PC-3 (cell line): ENCODE data around the gene ADAM19. TPM values are rescaled to one million over a fixed set of nuclear protein-coding genes. Genes with fewer than 3 reads are reported as not detected.

Source experiments
- ATAC-seq: fragments of 200-7000 bp; cut with Tn5 transposase; 2 replicates; pipeline ENCODE4 v1.9.1; 2020; ENCODE audit warnings: mild to moderate bottlenecking, moderate library complexity
- BruUV-seq: library from RNA; stranded (reverse); fragments of 400-500 nt; replicated peaks from 2 replicates; lab custom pipeline; 2021; lab: Mats Ljungman, UMichigan
- CTCF ChIA-PET: fragments of 300-600 bp; sonication (Branson Sonifier 250); formaldehyde crosslinking; loops from one replicate; lab custom pipeline; 2022; ENCODE audit warnings: antibody characterized with exemption; lab: Charles Lee
- POLR2A ChIA-PET: fragments of 300-600 bp; sonication (Branson Sonifier 250); formaldehyde crosslinking; loops from one replicate; lab custom pipeline; 2022; ENCODE audit warnings: antibody characterized with exemption; ENCODE audit not compliant: unreplicated experiment; lab: Charles Lee
- DNase-seq: peaks from one replicate; pipeline ENCODE4 v3.0.0-alpha.2; 2015
- H2AFZ ChIP-seq: fragments of 300-600 bp; sonication (generic); 2 replicates; pipeline ENCODE4 v1.6.0; 2016; ENCODE audit warnings: antibody characterized with exemption, low read length
- H3F3A ChIP-seq: fragments of 300-600 bp; sonication (generic); one replicate; pipeline ENCODE4 v1.6.0; 2017; ENCODE audit warnings: antibody characterized with exemption, low read length, control low read depth, mild to moderate bottlenecking; ENCODE audit not compliant: unreplicated experiment
- H3K27ac ChIP-seq: fragments of 300-600 bp; sonication (generic); 2 replicates; pipeline ENCODE4 v1.5.1; 2016; ENCODE audit warnings: mild to moderate bottlenecking, low read length
- H3K27me3 ChIP-seq: fragments of 300-600 bp; sonication (generic); 2 replicates; pipeline ENCODE4 v1.6.1; 2016; ENCODE audit warnings: low read length, mixed read lengths
- H3K36me3 ChIP-seq: fragments of 300-600 bp; sonication (generic); 2 replicates; pipeline ENCODE4 v1.6.1; 2016; ENCODE audit warnings: low read depth, mixed run types, low read length, mixed read lengths
- H3K4me1 ChIP-seq: fragments of 300-600 bp; sonication (generic); 2 replicates; pipeline ENCODE4 v1.5.1; 2016; ENCODE audit warnings: low read length; ENCODE audit not compliant: insufficient read depth
- H3K4me2 ChIP-seq: fragments of 300-600 bp; sonication (generic); 2 replicates; pipeline ENCODE4 v1.6.0; 2016; ENCODE audit warnings: low read length
- H3K4me3 ChIP-seq: fragments of 300-600 bp; sonication (generic); 2 replicates; pipeline ENCODE4 v1.5.1; 2016; ENCODE audit warnings: mild to moderate bottlenecking, low read length, mixed read lengths
- H3K79me2 ChIP-seq: fragments of 300-600 bp; sonication (generic); 2 replicates; pipeline ENCODE4 v1.6.1; 2017; ENCODE audit warnings: low read length, mixed read lengths
- H3K9ac ChIP-seq: fragments of 300-600 bp; sonication (generic); 2 replicates; pipeline ENCODE4 v1.6.0; 2016; ENCODE audit warnings: mild to moderate bottlenecking, low read length
- H3K9me2 ChIP-seq: fragments of 300-600 bp; sonication (generic); replicated peaks from 2 replicates; pipeline ENCODE4 v1.6.1; 2016; ENCODE audit warnings: mixed run types, low read length, mixed read lengths
- H3K9me3 ChIP-seq: fragments of 300-600 bp; sonication (generic); 2 replicates; pipeline ENCODE4 v1.6.1; 2016; ENCODE audit warnings: low read length, mixed read lengths
- H4K20me1 ChIP-seq: fragments of 300-600 bp; sonication (generic); 2 replicates; pipeline ENCODE4 v1.6.1; 2016; ENCODE audit warnings: low read length, mixed read lengths
- CTCF ChIP-seq: fragments of 300-600 bp; sonication (generic); conservative IDR thresholded peaks from 2 replicates; pipeline ENCODE4 v1.5.1; 2017; ENCODE audit warnings: antibody characterized with exemption, low read depth, mild to moderate bottlenecking, low read length
- EZH2 ChIP-seq: fragments of 300-600 bp; sonication (generic); IDR thresholded peaks from one replicate; pipeline ENCODE4 v1.6.1; 2017; ENCODE audit warnings: antibody characterized with exemption, mild to moderate bottlenecking, low read length; ENCODE audit not compliant: unreplicated experiment
- EZH2phosphoT487 ChIP-seq: fragments of 300-600 bp; sonication (generic); IDR thresholded peaks from 2 replicates; pipeline ENCODE4 v1.6.1; 2018; ENCODE audit warnings: mild to moderate bottlenecking, antibody characterized with exemption, low read length, borderline replicate concordance
- intact Hi-C: fragments of 100-400 bp; cut with micrococcal nuclease; formaldehyde crosslinking; loops from 2 replicates; pipeline ENCODE4 v1.9.0; 2023
- total RNA-seq: library from RNA; depleted of rRNA; stranded (reverse); fragments of >200 nt; gene quantifications from 2 replicates; pipeline ENCODE4 v1.2.3, GENCODE V29; 2014

The ADAM19 gene
- total RNA-seq, 1 experiment from 2014 or later = 115 TPM

- H2AFZ ChIP-seq = no peak overlapping the region
- no peaks in the 10 kb centered on the region for H4K20me1 ChIP-seq
- intact Hi-C loops = no loop called here
- TF ChIP-seq EZH2phosphoT487 (no peak), CTCF (no peak), EZH2 (no peak)
- DNase-seq = no peak
- H3K9me2 ChIP-seq = no peaks in the 10 kb centered on the region
- BruUV-seq = no TSS peak
- no peak for ATAC-seq
- H3K9me3 ChIP-seq = no peaks in the 10 kb centered on the region
- H3K4me1 ChIP-seq = peaks cover 17% of the 10 kb centered on the region; the same call in 1 of the 2 replicates
- H3K36me3 ChIP-seq = no peaks in the 10 kb centered on the region
- H3K9ac ChIP-seq = no peak overlapping the region
- no peaks in the 10 kb centered on the region for H3K27me3 ChIP-seq
- no peak overlapping the region for H3K27ac ChIP-seq
- no peaks in the 10 kb centered on the region for H3F3A ChIP-seq
- H3K4me3 ChIP-seq = no peak overlapping the region
- POLR2A ChIA-PET = no interaction called here
- no peaks in the 10 kb centered on the region for H3K79me2 ChIP-seq
- no peak overlapping the region for H3K4me2 ChIP-seq
- CTCF ChIA-PET = no interaction called here
These were observed 9.1 kb upstream of the ADAM19 start for GRCh38 chr5:157584628-157585027.

DNA sequence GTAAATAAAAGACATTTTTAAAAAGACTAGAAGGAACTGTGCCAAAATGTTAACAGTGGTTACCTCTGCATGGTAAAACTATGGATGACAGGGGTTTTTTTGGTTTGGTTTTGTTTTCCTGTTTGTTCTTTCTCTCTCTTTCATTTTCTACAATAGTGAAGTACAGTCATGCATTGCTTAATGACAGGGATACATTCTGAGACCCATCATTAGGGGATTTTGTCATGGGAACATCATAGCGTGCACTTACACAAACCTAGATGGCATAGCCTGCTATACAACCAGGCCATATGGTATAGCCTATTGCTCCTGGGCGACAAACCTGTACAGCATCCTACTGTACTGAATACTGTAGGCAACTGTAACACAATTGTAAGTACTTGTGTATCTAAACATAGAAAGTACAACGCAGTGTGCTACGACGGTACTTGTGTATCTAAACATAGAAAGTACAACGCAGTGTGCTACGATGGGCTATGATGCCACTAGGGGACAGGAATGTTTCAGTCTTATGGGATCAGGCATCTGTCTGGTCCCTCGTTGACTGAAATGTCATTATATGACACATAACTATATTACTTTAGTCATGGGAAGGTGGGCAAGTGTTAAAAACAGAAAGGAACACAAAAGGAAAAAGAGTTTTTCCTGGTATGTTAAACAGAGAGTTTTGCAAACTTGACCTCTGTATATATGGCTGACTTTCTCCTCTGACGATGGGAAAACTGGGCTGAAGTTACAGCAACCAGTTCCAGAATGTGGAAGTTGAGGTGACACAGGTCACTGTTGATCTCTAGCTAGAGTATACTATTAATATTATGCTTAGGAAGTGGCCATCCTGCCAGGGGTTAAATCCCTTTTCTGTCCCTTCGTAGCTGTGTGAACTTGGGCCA lies 7.4 kb upstream of the ADAM19 start:
- peak; percentile 46; the same call in 1 of the 2 replicates for TF ChIP-seq CTCF
- no peak for TF ChIP-seq EZH2
- Histone ChIP-seq H3K9ac (no peak overlapping the region), H3F3A (no peaks in the 10 kb centered on the region), H3K36me3 (no peaks in the 10 kb centered on the region), H2AFZ (no peak overlapping the region), H3K9me2 (no peaks in the 10 kb centered on the region), H3K4me3 (no peak overlapping the region), H3K4me1 (peaks cover 17% of the 10 kb centered on the region; the same call in 1 of the 2 replicates), H3K27me3 (no peaks in the 10 kb centered on the region), H3K9me3 (no peaks in the 10 kb centered on the region), H3K27ac (no peak overlapping the region), H3K4me2 (no peak overlapping the region), H4K20me1 (no peaks in the 10 kb centered on the region), H3K79me2 (no peaks in the 10 kb centered on the region)
- intact Hi-C loops = no loop called here
- ChIA-PET POLR2A (no interaction called here), CTCF (no interaction called here)
- DNase-seq (no peak), ATAC-seq (peak; percentile 66)
- BruUV-seq = no TSS peak

DNA sequence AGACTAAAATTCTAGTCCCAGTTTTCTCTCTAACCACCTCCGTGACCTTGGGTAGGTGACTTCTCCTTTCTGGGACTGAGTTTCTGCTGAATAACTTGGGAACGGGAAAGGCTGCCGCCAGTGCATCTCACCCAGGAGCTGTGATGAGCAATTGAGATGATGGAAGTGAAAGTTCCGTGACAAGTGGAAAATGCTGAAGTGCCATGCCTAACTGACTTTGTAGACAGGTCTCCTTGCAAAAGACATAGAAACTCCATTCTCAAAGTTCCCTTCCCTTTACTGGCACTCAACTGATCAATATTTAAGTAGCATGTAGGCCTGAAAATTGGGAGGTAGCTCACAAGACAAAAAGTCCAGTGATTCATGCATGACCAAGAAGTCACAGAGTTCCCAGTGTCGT lies 6.3 kb upstream of the ADAM19 start:
- no peaks in the 10 kb centered on the region for H3K36me3 ChIP-seq
- CTCF ChIA-PET = no interaction called here
- ATAC-seq (no peak), DNase-seq (no peak)
- TF ChIP-seq EZH2phosphoT487 (no peak), EZH2 (no peak), CTCF (no peak)
- H3F3A ChIP-seq = no peaks in the 10 kb centered on the region
- H3K79me2 ChIP-seq = no peaks in the 10 kb centered on the region
- no peaks in the 10 kb centered on the region for H3K9me3 ChIP-seq
- intact Hi-C loops = no loop called here
- peaks cover 17% of the 10 kb centered on the region; the same call in 1 of the 2 replicates for H3K4me1 ChIP-seq
- no peak overlapping the region for H3K27ac ChIP-seq
- H3K9me2 ChIP-seq = no peaks in the 10 kb centered on the region
- H3K4me2 ChIP-seq = no peak overlapping the region
- H2AFZ ChIP-seq = no peak overlapping the region
- POLR2A ChIA-PET = no interaction called here
- no peak overlapping the region for H3K9ac ChIP-seq
- BruUV-seq = no TSS peak
- H3K4me3 ChIP-seq = no peak overlapping the region
- H3K27me3 ChIP-seq = no peaks in the 10 kb centered on the region
- no peaks in the 10 kb centered on the region for H4K20me1 ChIP-seq
